DOHH2 (cell line): ENCODE measurements around the gene LRSAM1.

Experiments
- H3F3A ChIP-seq: fragments of 200-600 bp; sonication (generic), shearing (Covaris generic); 2 replicates; pipeline ENCODE4 v1.6.0; 2016; ENCODE audit warnings: antibody characterized with exemption, mild to moderate bottlenecking; ENCODE audit not compliant: control insufficient read depth, insufficient read depth
- H3K27ac ChIP-seq: fragments of 200-600 bp; sonication (generic); 2 replicates; pipeline ENCODE4 v1.5.1; 2014; ENCODE audit warnings: low read depth, mild to moderate bottlenecking, low read length, moderate library complexity
- H3K27me3 ChIP-seq: fragments of 200-600 bp; sonication (generic); 2 replicates; pipeline ENCODE4 v1.6.1; 2014; ENCODE audit warnings: mild to moderate bottlenecking, low read length, mixed read lengths; ENCODE audit not compliant: control insufficient read depth
- H3K36me3 ChIP-seq: fragments of 200-600 bp; sonication (generic); 2 replicates; pipeline ENCODE4 v1.6.1; 2014; ENCODE audit warnings: mild to moderate bottlenecking, low read length, moderate library complexity, mixed read lengths; ENCODE audit not compliant: control insufficient read depth
- H3K4me1 ChIP-seq: fragments of 200-600 bp; sonication (generic); 2 replicates; pipeline ENCODE4 v1.6.1; 2014; ENCODE audit warnings: mild to moderate bottlenecking, low read length, mixed read lengths; ENCODE audit not compliant: control insufficient read depth
- H3K4me2 ChIP-seq: fragments of 200-600 bp; sonication (generic); 2 replicates; pipeline ENCODE4 v1.6.0; 2014; ENCODE audit warnings: mild to moderate bottlenecking, low read length, moderate library complexity
- H3K4me3 ChIP-seq: fragments of 200-600 bp; sonication (generic); 2 replicates; pipeline ENCODE4 v1.5.1; 2014; ENCODE audit warnings: mild to moderate bottlenecking, low read length, mixed read lengths
- H3K79me2 ChIP-seq: fragments of 200-600 bp; sonication (generic); 2 replicates; pipeline ENCODE4 v1.6.1; 2014; ENCODE audit warnings: mild to moderate bottlenecking, low read length, mixed read lengths; ENCODE audit not compliant: control insufficient read depth
- H3K9me2 ChIP-seq: fragments of 200-600 bp; sonication (generic); replicated peaks from 2 replicates; pipeline ENCODE4 v1.6.1; 2014; ENCODE audit warnings: mild to moderate bottlenecking, low read length, mixed read lengths; ENCODE audit not compliant: control insufficient read depth
- H3K9me3 ChIP-seq: fragments of 200-600 bp; sonication (generic); 2 replicates; pipeline ENCODE4 v1.6.1; 2014; ENCODE audit warnings: antibody characterized with exemption, low read length, mixed read lengths; ENCODE audit not compliant: control insufficient read depth, insufficient read depth
- H4K20me1 ChIP-seq: fragments of 200-600 bp; sonication (generic); 2 replicates; pipeline ENCODE4 v1.6.0; 2014; ENCODE audit warnings: low read depth, mild to moderate bottlenecking, antibody characterized with exemption, low read length, moderate library complexity; ENCODE audit not compliant: control insufficient read depth, insufficient read depth
- CTCF ChIP-seq: fragments of 200-600 bp; sonication (generic); IDR thresholded peaks from one replicate; pipeline ENCODE4 v1.5.1; 2014; ENCODE audit warnings: antibody characterized with exemption, mild to moderate bottlenecking, low read depth, low read length; ENCODE audit not compliant: poor library complexity, severe bottlenecking
- EZH2phosphoT487 ChIP-seq: fragments of 200-600 bp; sonication (generic); IDR thresholded peaks from 2 replicates; pipeline ENCODE4 v1.6.1; 2017; ENCODE audit warnings: borderline replicate concordance, mild to moderate bottlenecking, antibody characterized with exemption, low read length, moderate library complexity, mixed read lengths

The LRSAM1 gene

GRCh38 chr9:127450830-127451607 lies at the start of gene LRSAM1, which contains the start of gene RPL12:
TSS of gene LRSAM1 (plus strand) at chr9:127451510. CDS start at chr9:127454528, 3,018 bp downstream.
TSS of gene RPL12 (minus strand) at chr9:127451406. CDS start at chr9:127451317, 89 bp downstream.
- Histone ChIP-seq H3K9me3 (no peaks in the 10 kb centered on the region), H3K27ac (peak within 1 kb of the TSS; percentile 93), H3K36me3 (peaks cover 63% of the 10 kb centered on the region), H3K9me2 (no peaks in the 10 kb centered on the region), H3F3A (peaks cover 54% of the 10 kb centered on the region), H4K20me1 (peaks cover 22% of the 10 kb centered on the region), H3K4me1 (peaks cover 36% of the 10 kb centered on the region), H3K4me2 (peak within 1 kb of the TSS; percentile 97), H3K4me3 (peak within 1 kb of the TSS; percentile 98), H3K27me3 (no peaks in the 10 kb centered on the region), H3K79me2 (peaks cover 51% of the 10 kb centered on the region)
- TF ChIP-seq EZH2phosphoT487 (no peak), CTCF (no peak)

- TF ChIP-seq EZH2phosphoT487 (no peak), CTCF (no peak)
- no peaks in the 10 kb centered on the region for H4K20me1 ChIP-seq
- H3F3A ChIP-seq = no peaks in the 10 kb centered on the region
- no peak overlapping the region for H3K4me3 ChIP-seq
- H3K27ac ChIP-seq = no peak overlapping the region
- no peaks in the 10 kb centered on the region for H3K9me2 ChIP-seq
- peaks cover 7% of the 10 kb centered on the region for H3K4me1 ChIP-seq
- H3K27me3 ChIP-seq = no peaks in the 10 kb centered on the region
- H3K36me3 ChIP-seq = no peaks in the 10 kb centered on the region
- H3K79me2 ChIP-seq = peaks cover 10% of the 10 kb centered on the region
- no peak overlapping the region for H3K4me2 ChIP-seq
- no peaks in the 10 kb centered on the region for H3K9me3 ChIP-seq
Observed at GRCh38 chr9:127402401-127403090, 48.8 kb upstream of the LRSAM1 start.

- H3F3A ChIP-seq = no peaks in the 10 kb centered on the region
- no peak overlapping the region for H3K4me2 ChIP-seq
- no peak overlapping the region for H3K4me3 ChIP-seq
- no peaks in the 10 kb centered on the region for H3K4me1 ChIP-seq
- H3K36me3 ChIP-seq = no peaks in the 10 kb centered on the region
- H4K20me1 ChIP-seq = no peaks in the 10 kb centered on the region
- no peak for TF ChIP-seq CTCF
- TF ChIP-seq EZH2phosphoT487 = no peak
- H3K27me3 ChIP-seq = no peaks in the 10 kb centered on the region
- no peaks in the 10 kb centered on the region for H3K9me2 ChIP-seq
- no peak overlapping the region for H3K27ac ChIP-seq
- H3K79me2 ChIP-seq = peaks cover 3% of the 10 kb centered on the region; the same call in 1 of the 2 replicates
- no peaks in the 10 kb centered on the region for H3K9me3 ChIP-seq
Observed at GRCh38 chr9:127403507-127404192, 47.7 kb upstream of the LRSAM1 start.
